K562 (cell line): ENCODE results near the gene SPATA2L. TPM values are rescaled to one million over a fixed set of nuclear protein-coding genes. Genes with fewer than 3 reads are reported as not detected.

Source experiments
- ARID3A ChIP-seq: IDR thresholded peaks from 2 replicates; pipeline ENCODE4 v1.6.1; 2012; ENCODE audit warnings: low read depth, low read length, improper control_type of control experiment, borderline replicate concordance
- CBX3 ChIP-seq, 2 experiments: IDR thresholded peaks; 1 replicate in 1 of 2; 2 replicates in 1 of 2; pipeline ENCODE4 v1.6.1; 2012; ENCODE audit warnings: inconsistent platforms in 2 of 2, low read length in 2 of 2, borderline replicate concordance in 1 of 2, control low read depth in 1 of 2
- PHTF2 ChIP-seq: fragments of 250-450 bp; sonication (Bioruptor Pico); IDR thresholded peaks from 2 replicates; pipeline ENCODE4 v1.5.0; 2021; ENCODE audit warnings: mild to moderate bottlenecking
- SMAD3 ChIP-seq: fragments of 450-650 bp; formaldehyde crosslinking; conservative IDR thresholded peaks from 2 replicates; pipeline ENCODE4 v1.4.0; 2020; ENCODE audit warnings: mild to moderate bottlenecking
- SNIP1 ChIP-seq: fragments of 450-650 bp; IDR thresholded peaks from 2 replicates; pipeline ENCODE4 v1.7.1; 2017; ENCODE audit warnings: low read depth, mild to moderate bottlenecking
- TCFL5 ChIP-seq: fragments of 250-450 bp; sonication (Bioruptor Pico); conservative IDR thresholded peaks from 2 replicates; pipeline ENCODE4 v1.6.1; 2021; ENCODE audit warnings: mild to moderate bottlenecking, moderate library complexity, matching md5 sums
- ZNF436 ChIP-seq: fragments of 250-450, 450-650 bp; sonication (Bioruptor Pico); formaldehyde crosslinking; IDR thresholded peaks from 2 replicates; pipeline ENCODE4 v1.7.0; 2020; ENCODE audit warnings: mild to moderate bottlenecking
- polyA plus RNA-seq, 8 experiments: library from polyadenylated mRNA; depleted of rRNA in 4 of 8; stranded (reverse) in 5 of 8; unstranded in 3 of 8; fragments of >200 nt; fragmentation: Nextera tagmentation in 2 of 8; fragmentation: Illumina TruSeq in 1 of 8; extraction: Ambion mirVana in 2 of 8; extraction: Trizol in 1 of 8; gene quantifications; 2 replicates each; pipeline versions ENCODE4 v1.2.1 to v1.2.3, GENCODE V29; 2011 to 2014; ENCODE audit warnings: inconsistent platforms in 1 of 8, missing spikeins in 1 of 8
- total RNA-seq, 7 experiments: library from RNA; depleted of rRNA in 6 of 7; stranded (reverse); fragments of >200 nt in 6 of 7; fragmentation: Illumina TruSeq in 2 of 7; extraction: Trizol in 2 of 7; gene quantifications; 2 replicates each; pipeline versions ENCODE4 v1.2.1 to v1.2.3, GENCODE V29; 2011 to 2021; ENCODE audit warnings: low replicate concordance in 1 of 7
- TF ChIP-seq, protein P1 (sequence below): fragments of 450-650 bp; formaldehyde crosslinking; IDR thresholded peaks from 2 replicates; pipeline ENCODE4 v1.4.0; 2022; ENCODE audit warnings: missing genetic modification characterization
- TF ChIP-seq, protein P2 (sequence below): fragments of 250-450 bp; sonication (Bioruptor Pico); IDR thresholded peaks from 2 replicates; pipeline ENCODE4 v1.4.0; 2020
- TF ChIP-seq, protein P3 (sequence below): fragments of 450-650 bp; formaldehyde crosslinking; IDR thresholded peaks from 2 replicates; pipeline ENCODE4 v1.4.0; 2020; ENCODE audit warnings: mild to moderate bottlenecking, mixed read lengths
- TF ChIP-seq, protein P4 (sequence below): sonication (generic); formaldehyde crosslinking; IDR thresholded peaks from 2 replicates; pipeline ENCODE4 v1.9.0; 2022; ENCODE audit warnings: mild to moderate bottlenecking, missing genetic modification reagents
- TF ChIP-seq, protein P5 (sequence below): fragments of 250-450 bp; sonication (Bioruptor Pico); IDR thresholded peaks from 2 replicates; pipeline ENCODE4 v1.4.0; 2020; ENCODE audit warnings: mild to moderate bottlenecking, moderate library complexity, borderline replicate concordance

The SPATA2L gene
- total and polyA plus RNA-seq, 9 of the 15 experiments (the other 6 are each of a cell fraction or from before 2014, with no cell fraction given), result 0.13 to 19.2 (median 4.8) TPM; not detected in 1

DNA sequence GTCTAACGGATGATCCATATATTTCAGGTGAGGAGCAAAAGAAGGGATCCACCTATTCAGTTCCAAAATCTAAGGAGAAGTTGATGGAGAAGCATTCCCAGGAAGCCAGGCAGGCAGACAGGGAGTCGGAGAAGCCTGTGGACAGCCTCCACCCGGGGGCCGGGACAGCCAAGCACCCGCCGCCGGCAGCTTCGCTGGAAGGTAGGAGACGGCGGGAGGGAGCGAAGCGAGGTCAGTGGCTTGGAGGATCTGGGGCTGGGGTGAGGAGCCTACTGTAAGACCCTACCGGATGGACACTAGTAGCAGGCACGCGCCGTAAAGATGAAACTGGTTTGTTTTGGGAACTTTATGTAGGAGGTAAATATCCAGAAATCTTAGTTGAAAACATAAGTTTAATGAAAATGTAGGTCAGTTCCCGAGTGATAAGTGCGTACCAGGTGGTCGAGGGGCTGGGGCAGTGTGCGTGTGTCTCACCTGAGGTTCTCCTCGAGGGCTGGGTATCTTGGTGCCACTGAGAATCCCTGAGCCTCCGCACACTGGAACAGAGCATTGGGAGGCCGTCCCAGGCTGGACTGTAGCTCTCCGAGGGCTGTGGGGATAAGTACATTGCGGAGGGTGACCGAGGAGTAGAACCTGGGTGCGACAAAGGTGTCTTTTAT, 43.2 kb downstream of the SPATA2L start (continued):
- TF ChIP-seq PHTF2 (CRISPR knock-in tag) (no peak), ZNF436 (CRISPR knock-in tag) (0 out of 2 replicates have a peak, but pooled peaks have one; percentile 21), TCFL5 (no peak), SNIP1 (0 out of 2 replicates have a peak, but pooled peaks have one; percentile 29), CBX3 (IDR thresholded peaks at IDR 0.05; ENCODE audit: borderline replicate concordance in 1 of 2, low read length in 2 of 2) (no peak), SMAD3 (CRISPR knock-in tag) (0 out of 2 replicates have a peak, but pooled peaks have one; percentile 62), ARID3A (no peak)
- TF ChIP-seq, protein P1, sequence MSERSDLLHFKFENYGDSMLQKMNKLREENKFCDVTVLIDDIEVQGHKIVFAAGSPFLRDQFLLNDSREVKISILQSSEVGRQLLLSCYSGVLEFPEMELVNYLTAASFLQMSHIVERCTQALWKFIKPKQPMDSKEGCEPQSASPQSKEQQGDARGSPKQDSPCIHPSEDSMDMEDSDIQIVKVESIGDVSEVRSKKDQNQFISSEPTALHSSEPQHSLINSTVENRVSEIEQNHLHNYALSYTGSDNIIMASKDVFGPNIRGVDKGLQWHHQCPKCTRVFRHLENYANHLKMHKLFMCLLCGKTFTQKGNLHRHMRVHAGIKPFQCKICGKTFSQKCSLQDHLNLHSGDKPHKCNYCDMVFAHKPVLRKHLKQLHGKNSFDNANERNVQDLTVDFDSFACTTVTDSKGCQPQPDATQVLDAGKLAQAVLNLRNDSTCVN, result peak; percentile 44; the same call in 1 of the 2 replicates
- TF ChIP-seq, protein P2, sequence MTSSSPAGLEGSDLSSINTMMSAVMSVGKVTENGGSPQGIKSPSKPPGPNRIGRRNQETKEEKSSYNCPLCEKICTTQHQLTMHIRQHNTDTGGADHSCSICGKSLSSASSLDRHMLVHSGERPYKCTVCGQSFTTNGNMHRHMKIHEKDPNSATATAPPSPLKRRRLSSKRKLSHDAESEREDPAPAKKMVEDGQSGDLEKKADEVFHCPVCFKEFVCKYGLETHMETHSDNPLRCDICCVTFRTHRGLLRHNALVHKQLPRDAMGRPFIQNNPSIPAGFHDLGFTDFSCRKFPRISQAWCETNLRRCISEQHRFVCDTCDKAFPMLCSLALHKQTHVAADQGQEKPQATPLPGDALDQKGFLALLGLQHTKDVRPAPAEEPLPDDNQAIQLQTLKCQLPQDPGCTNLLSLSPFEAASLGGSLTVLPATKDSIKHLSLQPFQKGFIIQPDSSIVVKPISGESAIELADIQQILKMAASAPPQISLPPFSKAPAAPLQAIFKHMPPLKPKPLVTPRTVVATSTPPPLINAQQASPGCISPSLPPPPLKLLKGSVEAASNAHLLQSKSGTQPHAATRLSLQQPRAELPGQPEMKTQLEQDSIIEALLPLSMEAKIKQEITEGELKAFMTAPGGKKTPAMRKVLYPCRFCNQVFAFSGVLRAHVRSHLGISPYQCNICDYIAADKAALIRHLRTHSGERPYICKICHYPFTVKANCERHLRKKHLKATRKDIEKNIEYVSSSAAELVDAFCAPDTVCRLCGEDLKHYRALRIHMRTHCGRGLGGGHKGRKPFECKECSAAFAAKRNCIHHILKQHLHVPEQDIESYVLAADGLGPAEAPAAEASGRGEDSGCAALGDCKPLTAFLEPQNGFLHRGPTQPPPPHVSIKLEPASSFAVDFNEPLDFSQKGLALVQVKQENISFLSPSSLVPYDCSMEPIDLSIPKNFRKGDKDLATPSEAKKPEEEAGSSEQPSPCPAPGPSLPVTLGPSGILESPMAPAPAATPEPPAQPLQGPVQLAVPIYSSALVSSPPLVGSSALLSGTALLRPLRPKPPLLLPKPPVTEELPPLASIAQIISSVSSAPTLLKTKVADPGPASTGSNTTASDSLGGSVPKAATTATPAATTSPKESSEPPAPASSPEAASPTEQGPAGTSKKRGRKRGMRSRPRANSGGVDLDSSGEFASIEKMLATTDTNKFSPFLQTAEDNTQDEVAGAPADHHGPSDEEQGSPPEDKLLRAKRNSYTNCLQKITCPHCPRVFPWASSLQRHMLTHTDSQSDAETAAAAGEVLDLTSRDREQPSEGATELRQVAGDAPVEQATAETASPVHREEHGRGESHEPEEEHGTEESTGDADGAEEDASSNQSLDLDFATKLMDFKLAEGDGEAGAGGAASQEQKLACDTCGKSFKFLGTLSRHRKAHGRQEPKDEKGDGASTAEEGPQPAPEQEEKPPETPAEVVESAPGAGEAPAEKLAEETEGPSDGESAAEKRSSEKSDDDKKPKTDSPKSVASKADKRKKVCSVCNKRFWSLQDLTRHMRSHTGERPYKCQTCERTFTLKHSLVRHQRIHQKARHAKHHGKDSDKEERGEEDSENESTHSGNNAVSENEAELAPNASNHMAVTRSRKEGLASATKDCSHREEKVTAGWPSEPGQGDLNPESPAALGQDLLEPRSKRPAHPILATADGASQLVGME (CRISPR knock-in tag), result 0 out of 2 replicates have a peak, but pooled peaks have one; percentile 26
- TF ChIP-seq, protein P3, sequence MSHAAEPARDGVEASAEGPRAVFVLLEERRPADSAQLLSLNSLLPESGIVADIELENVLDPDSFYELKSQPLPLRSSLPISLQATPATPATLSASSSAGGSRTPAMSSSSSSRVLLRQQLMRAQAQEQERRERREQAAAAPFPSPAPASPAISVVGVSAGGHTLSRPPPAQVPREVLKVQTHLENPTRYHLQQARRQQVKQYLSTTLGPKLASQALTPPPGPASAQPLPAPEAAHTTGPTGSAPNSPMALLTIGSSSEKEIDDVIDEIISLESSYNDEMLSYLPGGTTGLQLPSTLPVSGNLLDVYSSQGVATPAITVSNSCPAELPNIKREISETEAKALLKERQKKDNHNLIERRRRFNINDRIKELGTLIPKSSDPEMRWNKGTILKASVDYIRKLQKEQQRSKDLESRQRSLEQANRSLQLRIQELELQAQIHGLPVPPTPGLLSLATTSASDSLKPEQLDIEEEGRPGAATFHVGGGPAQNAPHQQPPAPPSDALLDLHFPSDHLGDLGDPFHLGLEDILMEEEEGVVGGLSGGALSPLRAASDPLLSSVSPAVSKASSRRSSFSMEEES, result 0 out of 2 replicates have a peak, but pooled peaks have one; percentile 13
- TF ChIP-seq, protein P4, sequence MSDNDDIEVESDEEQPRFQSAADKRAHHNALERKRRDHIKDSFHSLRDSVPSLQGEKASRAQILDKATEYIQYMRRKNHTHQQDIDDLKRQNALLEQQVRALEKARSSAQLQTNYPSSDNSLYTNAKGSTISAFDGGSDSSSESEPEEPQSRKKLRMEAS (CRISPR knock-in tag), result no peak
- TF ChIP-seq, protein P5, sequence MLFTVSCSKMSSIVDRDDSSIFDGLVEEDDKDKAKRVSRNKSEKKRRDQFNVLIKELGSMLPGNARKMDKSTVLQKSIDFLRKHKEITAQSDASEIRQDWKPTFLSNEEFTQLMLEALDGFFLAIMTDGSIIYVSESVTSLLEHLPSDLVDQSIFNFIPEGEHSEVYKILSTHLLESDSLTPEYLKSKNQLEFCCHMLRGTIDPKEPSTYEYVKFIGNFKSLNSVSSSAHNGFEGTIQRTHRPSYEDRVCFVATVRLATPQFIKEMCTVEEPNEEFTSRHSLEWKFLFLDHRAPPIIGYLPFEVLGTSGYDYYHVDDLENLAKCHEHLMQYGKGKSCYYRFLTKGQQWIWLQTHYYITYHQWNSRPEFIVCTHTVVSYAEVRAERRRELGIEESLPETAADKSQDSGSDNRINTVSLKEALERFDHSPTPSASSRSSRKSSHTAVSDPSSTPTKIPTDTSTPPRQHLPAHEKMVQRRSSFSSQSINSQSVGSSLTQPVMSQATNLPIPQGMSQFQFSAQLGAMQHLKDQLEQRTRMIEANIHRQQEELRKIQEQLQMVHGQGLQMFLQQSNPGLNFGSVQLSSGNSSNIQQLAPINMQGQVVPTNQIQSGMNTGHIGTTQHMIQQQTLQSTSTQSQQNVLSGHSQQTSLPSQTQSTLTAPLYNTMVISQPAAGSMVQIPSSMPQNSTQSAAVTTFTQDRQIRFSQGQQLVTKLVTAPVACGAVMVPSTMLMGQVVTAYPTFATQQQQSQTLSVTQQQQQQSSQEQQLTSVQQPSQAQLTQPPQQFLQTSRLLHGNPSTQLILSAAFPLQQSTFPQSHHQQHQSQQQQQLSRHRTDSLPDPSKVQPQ, result 0 out of 2 replicates have a peak, but pooled peaks have one; percentile 16
